Hepatocyte (in vitro differentiated cells): Measurements from ENCODE around the gene TMC1. TPM values are rescaled to one million over a fixed set of nuclear protein-coding genes. Genes with fewer than 3 reads are reported as not detected.

Experiments
- DNase-seq: peaks from one replicate; pipeline ENCODE4 v3.0.0-alpha.2; 2016; ENCODE audit warnings: low spot score
- H2AFZ ChIP-seq: fragments of 200-600 bp; sonication (generic); 2 replicates; pipeline ENCODE4 v1.6.0; 2016; ENCODE audit warnings: antibody characterized with exemption, mild to moderate bottlenecking
- H3K27ac ChIP-seq: fragments of 200-600 bp; sonication (generic); 2 replicates; pipeline ENCODE4 v1.5.1; 2016; ENCODE audit warnings: mild to moderate bottlenecking
- H3K27me3 ChIP-seq: fragments of 200-600 bp; sonication (generic); 2 replicates; pipeline ENCODE4 v1.6.1; 2016
- H3K36me3 ChIP-seq: fragments of 200-600 bp; sonication (generic); replicated peaks from 2 replicates; pipeline ENCODE4 v1.5.1; 2016; ENCODE audit warnings: low read depth; ENCODE audit not compliant: insufficient read depth
- H3K4me1 ChIP-seq: fragments of 200-600 bp; sonication (generic); 2 replicates; pipeline ENCODE4 v1.5.1; 2016; ENCODE audit warnings: mild to moderate bottlenecking, moderate library complexity; ENCODE audit not compliant: insufficient read depth
- H3K4me2 ChIP-seq: fragments of 200-600 bp; sonication (generic); 2 replicates; pipeline ENCODE4 v1.6.0; 2016
- H3K4me3 ChIP-seq: fragments of 200-600 bp; sonication (generic); 2 replicates; pipeline ENCODE4 v1.5.1; 2016; ENCODE audit warnings: mild to moderate bottlenecking
- H3K79me2 ChIP-seq: fragments of 200-600 bp; sonication (generic); 2 replicates; pipeline ENCODE4 v1.6.0; 2017; ENCODE audit warnings: mild to moderate bottlenecking
- H3K9me2 ChIP-seq: fragments of 200-600 bp; sonication (generic); replicated peaks from 2 replicates; pipeline ENCODE4 v1.6.0; 2017; ENCODE audit warnings: mild to moderate bottlenecking; ENCODE audit not compliant: insufficient read depth
- H3K9me3 ChIP-seq: fragments of 200-600 bp; sonication (generic); 2 replicates; pipeline ENCODE4 v1.5.1; 2016; ENCODE audit warnings: low read depth, mild to moderate bottlenecking
- H4K20me1 ChIP-seq: fragments of 200-600 bp; sonication (generic); 2 replicates; pipeline ENCODE4 v1.6.0; 2016; ENCODE audit warnings: mild to moderate bottlenecking; ENCODE audit not compliant: insufficient read depth, poor library complexity, severe bottlenecking
- EZH2 ChIP-seq: fragments of 200-600 bp; sonication (generic); IDR thresholded peaks from 2 replicates; pipeline ENCODE4 v1.6.1; 2016; ENCODE audit warnings: antibody characterized with exemption, mild to moderate bottlenecking, borderline replicate concordance
- EZH2phosphoT487 ChIP-seq: fragments of 200-600 bp; sonication (generic); IDR thresholded peaks from one replicate; pipeline ENCODE4 v1.6.1; 2018; ENCODE audit warnings: antibody characterized with exemption, mild to moderate bottlenecking, low read depth, moderate library complexity; ENCODE audit not compliant: unreplicated experiment, severe bottlenecking
- WGBS: methylation state at CpG from one replicate; pipeline ENCODE4 v1.1.6; 2016; ENCODE audit warnings: low lambda C conversion rate; ENCODE audit errors: missing lambda C conversion rate; 5-methylcytosine and 5-hydroxymethylcytosine counted together
- polyA plus RNA-seq: library from polyadenylated mRNA; unstranded; fragments of >200 nt; fragmentation: Nextera tagmentation; extraction: Ambion mirVana; gene quantifications from 2 replicates; pipeline ENCODE4 v1.2.1, GENCODE V29; 2016
- total RNA-seq: library from RNA; depleted of rRNA; stranded (reverse); fragments of >200 nt; gene quantifications from 2 replicates; pipeline ENCODE4 v1.2.3, GENCODE V29; 2014
- TF ChIP-seq, protein P1 (sequence below): fragments of 200-600 bp; sonication (generic); IDR thresholded peaks from 2 replicates; pipeline ENCODE4 v1.5.1; 2016; ENCODE audit warnings: antibody characterized with exemption, mild to moderate bottlenecking; ENCODE audit not compliant: poor library complexity

The TMC1 gene
- total and polyA plus RNA-seq, 2 experiments from 2014 or later: 0.20 to 0.23 TPM

GRCh38 chr9:72551306-72551705, 29.9 kb downstream of the TMC1 start:
- Histone ChIP-seq H3K27ac (no peak overlapping the region), H3K4me2 (no peak overlapping the region), H3K36me3 (no peaks in the 10 kb centered on the region), H2AFZ (peak overlapping the region; percentile 12), H3K9me2 (no peaks in the 10 kb centered on the region), H3K79me2 (no peaks in the 10 kb centered on the region), H3K27me3 (no peaks in the 10 kb centered on the region), H3K9me3 (no peaks in the 10 kb centered on the region), H3K4me3 (no peak overlapping the region), H4K20me1 (no peaks in the 10 kb centered on the region), H3K4me1 (peaks cover 14% of the 10 kb centered on the region)
- TF ChIP-seq, protein P1, sequence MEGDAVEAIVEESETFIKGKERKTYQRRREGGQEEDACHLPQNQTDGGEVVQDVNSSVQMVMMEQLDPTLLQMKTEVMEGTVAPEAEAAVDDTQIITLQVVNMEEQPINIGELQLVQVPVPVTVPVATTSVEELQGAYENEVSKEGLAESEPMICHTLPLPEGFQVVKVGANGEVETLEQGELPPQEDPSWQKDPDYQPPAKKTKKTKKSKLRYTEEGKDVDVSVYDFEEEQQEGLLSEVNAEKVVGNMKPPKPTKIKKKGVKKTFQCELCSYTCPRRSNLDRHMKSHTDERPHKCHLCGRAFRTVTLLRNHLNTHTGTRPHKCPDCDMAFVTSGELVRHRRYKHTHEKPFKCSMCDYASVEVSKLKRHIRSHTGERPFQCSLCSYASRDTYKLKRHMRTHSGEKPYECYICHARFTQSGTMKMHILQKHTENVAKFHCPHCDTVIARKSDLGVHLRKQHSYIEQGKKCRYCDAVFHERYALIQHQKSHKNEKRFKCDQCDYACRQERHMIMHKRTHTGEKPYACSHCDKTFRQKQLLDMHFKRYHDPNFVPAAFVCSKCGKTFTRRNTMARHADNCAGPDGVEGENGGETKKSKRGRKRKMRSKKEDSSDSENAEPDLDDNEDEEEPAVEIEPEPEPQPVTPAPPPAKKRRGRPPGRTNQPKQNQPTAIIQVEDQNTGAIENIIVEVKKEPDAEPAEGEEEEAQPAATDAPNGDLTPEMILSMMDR: no peak
- TF ChIP-seq EZH2 (no peak), EZH2phosphoT487 (no peak)
- 90% methylated on average over 2 of the region's 2 CpGs for WGBS
- no peak for DNase-seq

DNA sequence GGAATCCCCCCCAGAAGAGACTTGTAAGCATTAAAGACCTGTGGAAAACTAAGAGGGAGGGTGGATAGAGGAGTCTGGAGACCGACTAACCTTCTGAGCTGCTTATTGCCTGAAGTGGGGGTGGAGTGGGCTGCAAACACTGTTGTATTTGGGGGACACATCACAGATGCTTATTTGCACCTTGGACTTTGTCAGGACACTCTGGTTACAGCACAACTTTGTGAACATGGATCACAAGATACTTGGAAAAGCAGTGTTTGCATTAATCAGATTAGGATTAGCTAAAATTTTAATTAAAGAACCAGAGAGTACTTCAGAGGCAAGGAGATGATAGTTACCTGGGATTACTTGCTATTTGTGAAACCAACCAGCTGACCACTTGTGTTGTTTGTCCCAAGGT, 30.9 kb downstream of the TMC1 start:
- Histone ChIP-seq H3K79me2 (no peaks in the 10 kb centered on the region), H3K4me1 (peaks cover 14% of the 10 kb centered on the region), H3K4me2 (no peak overlapping the region), H3K9me2 (no peaks in the 10 kb centered on the region), H2AFZ (no peak overlapping the region), H3K36me3 (no peaks in the 10 kb centered on the region), H3K27ac (no peak overlapping the region), H3K4me3 (no peak overlapping the region), H3K9me3 (no peaks in the 10 kb centered on the region), H4K20me1 (no peaks in the 10 kb centered on the region), H3K27me3 (no peaks in the 10 kb centered on the region)
- WGBS: 56% methylated on average over 1 of the region's 1 CpG
- no peak for DNase-seq
- TF ChIP-seq EZH2 (no peak), EZH2phosphoT487 (no peak)
- TF ChIP-seq, protein P1: no peak

- Histone ChIP-seq H3K36me3 (no peaks in the 10 kb centered on the region), H3K9me2 (no peaks in the 10 kb centered on the region), H2AFZ (peak overlapping the region; percentile 3), H3K27me3 (no peaks in the 10 kb centered on the region), H3K4me1 (peaks cover 16% of the 10 kb centered on the region), H3K79me2 (no peaks in the 10 kb centered on the region), H3K4me2 (peak overlapping the region; percentile 54), H3K9me3 (no peaks in the 10 kb centered on the region), H3K4me3 (no peak overlapping the region), H4K20me1 (no peaks in the 10 kb centered on the region), H3K27ac (peak overlapping the region; percentile 85)
- TF ChIP-seq, protein P1: no peak
- TF ChIP-seq EZH2: no peak
- no peak for TF ChIP-seq EZH2phosphoT487
- DNase-seq: peak; percentile 56
- WGBS: 1% methylated on average over 3 of the region's 3 CpGs
Observed at GRCh38 chr9:72554221-72554641, 32.8 kb downstream of the TMC1 start.

- Histone ChIP-seq H3K4me1 (peaks cover 16% of the 10 kb centered on the region), H2AFZ (no peak overlapping the region), H3K4me3 (no peak overlapping the region), H3K27me3 (no peaks in the 10 kb centered on the region), H3K4me2 (no peak overlapping the region), H3K36me3 (no peaks in the 10 kb centered on the region), H3K9me2 (no peaks in the 10 kb centered on the region), H3K9me3 (no peaks in the 10 kb centered on the region), H3K79me2 (no peaks in the 10 kb centered on the region), H3K27ac (peak overlapping the region; percentile 69), H4K20me1 (no peaks in the 10 kb centered on the region)
- 29% methylated on average over 2 of the region's 2 CpGs for WGBS
- DNase-seq: peak; percentile 77
- TF ChIP-seq, protein P1: no peak
- TF ChIP-seq EZH2 (no peak), EZH2phosphoT487 (no peak)
Observed at GRCh38 chr9:72557549-72557948, 36.1 kb downstream of the TMC1 start.
